Caco-2 (cell line): ENCODE measurements around the gene CACNA2D1. TPM values are rescaled to one million over a fixed set of nuclear protein-coding genes. Genes with fewer than 3 reads are reported as not detected.

Experiments
- BruUV-seq: library from RNA; stranded (reverse); fragments of 400-500 nt; replicated peaks from 2 replicates; lab custom pipeline; 2021; lab: Mats Ljungman, UMichigan
- CTCF ChIA-PET: fragments of 300-600 bp; sonication (Branson Sonifier 250); formaldehyde crosslinking; loops from one replicate; lab custom pipeline; 2022; ENCODE audit warnings: antibody characterized with exemption; lab: Charles Lee
- POLR2A ChIA-PET: fragments of 300-600 bp; sonication (Branson Sonifier 250); formaldehyde crosslinking; loops from one replicate; lab custom pipeline; 2022; ENCODE audit warnings: antibody characterized with exemption; lab: Charles Lee
- DNase-seq, 2 experiments: peaks; one replicate each; pipeline versions ENCODE4 v3.0.0 to v3.0.0-alpha.2; 2020 to 2022
- H3K27me3 ChIP-seq: replicated peaks from 2 replicates; pipeline ENCODE4 v1.6.0; 2011; ENCODE audit warnings: low read length; ENCODE audit not compliant: control insufficient read depth, insufficient read depth
- H3K36me3 ChIP-seq: 2 replicates; pipeline ENCODE4 v1.5.1; 2011; ENCODE audit warnings: low read length; ENCODE audit not compliant: control insufficient read depth, insufficient read depth
- H3K4me1 ChIP-seq: fragments of 250-450 bp; sonication (Bioruptor Pico); 2 replicates; pipeline ENCODE4 v1.5.1; 2020; ENCODE audit warnings: mild to moderate bottlenecking
- H3K4me3 ChIP-seq: 2 replicates; pipeline ENCODE4 v1.5.1; 2011; ENCODE audit warnings: low read depth, mild to moderate bottlenecking, control low read depth, low read length
- H3K9me3 ChIP-seq: fragments of 250-450 bp; sonication (Bioruptor Pico); 2 replicates; pipeline ENCODE4 v1.5.1; 2020; ENCODE audit warnings: mild to moderate bottlenecking, moderate library complexity
- H3K27ac Mint-ChIP-seq: one replicate; pipeline ENCODE4 v1.8.0; 2022; ENCODE audit warnings: mixed read lengths; ENCODE audit not compliant: unreplicated experiment
- H3K27me3 Mint-ChIP-seq: one replicate; pipeline ENCODE4 v1.8.0; 2022; ENCODE audit warnings: mixed read lengths; ENCODE audit not compliant: insufficient read depth, unreplicated experiment
- H3K36me3 Mint-ChIP-seq: one replicate; pipeline ENCODE4 v1.8.0; 2022; ENCODE audit warnings: mild to moderate bottlenecking, mixed read lengths; ENCODE audit not compliant: insufficient read depth, unreplicated experiment
- H3K4me1 Mint-ChIP-seq: one replicate; pipeline ENCODE4 v1.8.0; 2022; ENCODE audit warnings: low read depth, mixed read lengths; ENCODE audit not compliant: unreplicated experiment
- H3K4me3 Mint-ChIP-seq: one replicate; pipeline ENCODE4 v1.8.0; 2022; ENCODE audit warnings: mild to moderate bottlenecking, moderate library complexity, mixed read lengths; ENCODE audit not compliant: unreplicated experiment
- H3K9me3 Mint-ChIP-seq: one replicate; pipeline ENCODE4 v1.8.0; 2022; ENCODE audit warnings: mixed read lengths; ENCODE audit not compliant: unreplicated experiment
- intact Hi-C: fragments of 100-400 bp; cut with micrococcal nuclease; formaldehyde crosslinking; loops from one replicate; pipeline ENCODE4 v1.10.0; 2022; ENCODE audit not compliant: unreplicated experiment
- total RNA-seq: library from RNA; stranded (reverse); gene quantifications from 2 replicates; pipeline ENCODE4 v1.2.3, GENCODE V29; 2022
- TF ChIP-seq, protein P1 (sequence below), 2 experiments: fragments of 200-600 bp in 1 of 2; IDR thresholded peaks; 1 replicate in 1 of 2; 2 replicates in 1 of 2; pipeline versions ENCODE4 v1.5.1 to v1.8.0; 2011 to 2022; ENCODE audit warnings: antibody characterized with exemption in 1 of 2, control low read depth in 1 of 2, inconsistent platforms in 1 of 2, low read depth in 1 of 2, low read length in 1 of 2, mild to moderate bottlenecking in 1 of 2, moderate library complexity in 1 of 2; ENCODE audit not compliant: insufficient read depth in 1 of 2, severe bottlenecking in 1 of 2, unreplicated experiment in 1 of 2

CACNA2D1 gene
- total RNA-seq, 1 experiment from 2014 or later, result not detected

DNA sequence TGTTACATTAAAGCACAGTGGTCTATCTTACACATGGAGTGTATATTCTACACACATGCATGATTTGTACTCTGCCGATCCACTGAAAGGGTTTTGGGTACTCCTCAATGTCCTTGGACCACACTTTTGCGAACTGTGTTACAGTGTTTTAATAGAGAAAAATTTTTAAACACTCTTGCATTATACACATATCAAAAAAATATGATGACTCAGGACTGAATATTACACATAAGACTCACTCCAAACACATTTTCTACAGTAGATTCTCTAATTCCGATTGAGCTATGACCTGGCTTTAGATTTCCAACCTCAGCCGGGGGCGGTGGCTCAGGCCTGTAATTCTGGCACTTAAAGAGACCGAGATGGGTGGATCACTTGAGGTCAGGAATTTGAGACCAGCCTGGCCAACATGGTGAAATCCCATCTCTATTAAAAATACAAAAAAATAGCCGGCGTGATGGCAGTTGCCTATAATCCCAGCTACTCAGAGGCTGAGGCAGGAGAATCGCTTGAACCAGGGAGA is 222.4 kb downstream of the CACNA2D1 start:
- H3K9me3 ChIP-seq, result no peaks in the 10 kb centered on the region
- no peaks in the 10 kb centered on the region for H3K4me1 ChIP-seq
- CTCF ChIA-PET, result interaction anchor here (0.5 kb wide), 1 partner anchor 506 kb away, joined by 4 read pairs; no protein-coding TSS in a partner anchor
- no peak for DNase-seq
- H3K4me3 Mint-ChIP-seq, result no peak overlapping the region
- no peaks in the 10 kb centered on the region for H3K36me3 Mint-ChIP-seq
- H3K27ac Mint-ChIP-seq, result no peak overlapping the region
- H3K36me3 ChIP-seq, result no peaks in the 10 kb centered on the region
- no peaks in the 10 kb centered on the region for H3K4me1 Mint-ChIP-seq
- no peaks in the 10 kb centered on the region for H3K9me3 Mint-ChIP-seq
- H3K27me3 Mint-ChIP-seq, result no peaks in the 10 kb centered on the region
- POLR2A ChIA-PET, result no interaction called here
- H3K27me3 ChIP-seq, result no peaks in the 10 kb centered on the region
- intact Hi-C loops, result no loop called here
- TF ChIP-seq, protein P1, sequence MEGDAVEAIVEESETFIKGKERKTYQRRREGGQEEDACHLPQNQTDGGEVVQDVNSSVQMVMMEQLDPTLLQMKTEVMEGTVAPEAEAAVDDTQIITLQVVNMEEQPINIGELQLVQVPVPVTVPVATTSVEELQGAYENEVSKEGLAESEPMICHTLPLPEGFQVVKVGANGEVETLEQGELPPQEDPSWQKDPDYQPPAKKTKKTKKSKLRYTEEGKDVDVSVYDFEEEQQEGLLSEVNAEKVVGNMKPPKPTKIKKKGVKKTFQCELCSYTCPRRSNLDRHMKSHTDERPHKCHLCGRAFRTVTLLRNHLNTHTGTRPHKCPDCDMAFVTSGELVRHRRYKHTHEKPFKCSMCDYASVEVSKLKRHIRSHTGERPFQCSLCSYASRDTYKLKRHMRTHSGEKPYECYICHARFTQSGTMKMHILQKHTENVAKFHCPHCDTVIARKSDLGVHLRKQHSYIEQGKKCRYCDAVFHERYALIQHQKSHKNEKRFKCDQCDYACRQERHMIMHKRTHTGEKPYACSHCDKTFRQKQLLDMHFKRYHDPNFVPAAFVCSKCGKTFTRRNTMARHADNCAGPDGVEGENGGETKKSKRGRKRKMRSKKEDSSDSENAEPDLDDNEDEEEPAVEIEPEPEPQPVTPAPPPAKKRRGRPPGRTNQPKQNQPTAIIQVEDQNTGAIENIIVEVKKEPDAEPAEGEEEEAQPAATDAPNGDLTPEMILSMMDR (IDR thresholded peaks at IDR 0.05; ENCODE audit: insufficient read depth in 1 of 2, low read depth in 1 of 2, low read length in 1 of 2, severe bottlenecking in 1 of 2, unreplicated experiment in 1 of 2), result no peak
- H3K4me3 ChIP-seq, result no peak overlapping the region
- no TSS peak for BruUV-seq

DNA sequence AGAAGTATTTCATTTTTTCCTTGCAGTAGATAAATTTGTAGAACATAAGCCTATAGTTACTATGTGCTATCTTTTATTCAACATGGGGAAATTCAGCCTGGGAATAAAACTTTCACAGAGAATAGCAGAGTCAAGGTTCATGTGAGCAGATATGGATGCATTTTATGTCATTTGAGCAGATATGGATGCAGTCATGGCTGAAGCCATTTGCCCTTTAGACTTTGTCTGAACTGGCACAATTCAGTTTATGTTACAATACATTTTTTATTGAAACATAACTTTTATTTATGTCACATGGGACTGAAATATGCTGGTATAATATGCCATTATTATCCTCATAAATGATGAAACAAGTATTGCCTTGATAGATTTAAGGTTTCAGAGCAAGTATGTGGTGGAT is 231.1 kb downstream of the CACNA2D1 start:
- intact Hi-C loops, result no loop called here
- TF ChIP-seq, protein P1 (IDR thresholded peaks at IDR 0.05; ENCODE audit: insufficient read depth in 1 of 2, low read depth in 1 of 2, low read length in 1 of 2, severe bottlenecking in 1 of 2, unreplicated experiment in 1 of 2), result no peak
- Mint-ChIP-seq H3K4me1 (no peaks in the 10 kb centered on the region), H3K9me3 (no peaks in the 10 kb centered on the region), H3K27ac (no peak overlapping the region), H3K36me3 (no peaks in the 10 kb centered on the region), H3K4me3 (no peak overlapping the region), H3K27me3 (no peaks in the 10 kb centered on the region)
- H3K9me3 ChIP-seq, result no peaks in the 10 kb centered on the region
- H3K4me3 ChIP-seq, result no peak overlapping the region
- DNase-seq, result no peak
- POLR2A ChIA-PET, result no interaction called here
- CTCF ChIA-PET, result no interaction called here
- H3K36me3 ChIP-seq, result no peaks in the 10 kb centered on the region
- H3K27me3 ChIP-seq, result no peaks in the 10 kb centered on the region
- no TSS peak for BruUV-seq
- no peaks in the 10 kb centered on the region for H3K4me1 ChIP-seq

DNA sequence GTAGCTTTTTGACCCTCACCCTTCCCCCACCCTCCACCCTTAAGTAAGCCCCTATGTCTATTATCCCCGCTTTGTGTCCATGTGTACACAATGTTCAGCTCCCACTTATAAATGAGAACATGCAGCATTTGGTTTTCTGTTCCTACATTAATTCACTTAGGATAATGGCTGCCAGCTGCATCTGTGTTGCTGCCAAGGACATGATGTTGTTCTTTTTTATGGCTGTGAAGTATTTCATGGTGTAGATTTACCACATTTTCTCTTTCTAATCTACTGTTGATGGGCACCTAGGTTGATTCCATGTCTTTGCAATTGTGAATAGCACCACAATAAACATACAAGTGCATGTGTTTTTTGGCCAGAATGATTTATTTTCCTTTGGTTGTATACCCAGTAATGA is 232.2 kb downstream of the CACNA2D1 start:
- DNase-seq, result no peak
- Histone ChIP-seq H3K27me3 (no peaks in the 10 kb centered on the region), H3K4me3 (no peak overlapping the region), H3K4me1 (no peaks in the 10 kb centered on the region), H3K36me3 (no peaks in the 10 kb centered on the region), H3K9me3 (no peaks in the 10 kb centered on the region)
- Mint-ChIP-seq H3K9me3 (no peaks in the 10 kb centered on the region), H3K27ac (no peak overlapping the region), H3K4me3 (no peak overlapping the region), H3K4me1 (no peaks in the 10 kb centered on the region), H3K27me3 (no peaks in the 10 kb centered on the region), H3K36me3 (no peaks in the 10 kb centered on the region)
- POLR2A ChIA-PET, result no interaction called here
- TF ChIP-seq, protein P1 (IDR thresholded peaks at IDR 0.05; ENCODE audit: insufficient read depth in 1 of 2, low read depth in 1 of 2, low read length in 1 of 2, severe bottlenecking in 1 of 2, unreplicated experiment in 1 of 2), result no peak
- intact Hi-C loops, result no loop called here
- CTCF ChIA-PET, result no interaction called here
- no TSS peak for BruUV-seq
